ENCODE measurements around the gene NPR1. TPM values are rescaled to one million over a fixed set of nuclear protein-coding genes. Genes with fewer than 3 reads are reported as not detected.
"Not testable (repeated sequence)": the region's sequence is repeated elsewhere in the genome, so short reads cannot be mapped to it uniquely, and the experiment has no call there.

Gene NPR1
- polyA plus RNA-seq, 3 donors, result 72.5 to 77.7 (median 76.0) TPM

DNA sequence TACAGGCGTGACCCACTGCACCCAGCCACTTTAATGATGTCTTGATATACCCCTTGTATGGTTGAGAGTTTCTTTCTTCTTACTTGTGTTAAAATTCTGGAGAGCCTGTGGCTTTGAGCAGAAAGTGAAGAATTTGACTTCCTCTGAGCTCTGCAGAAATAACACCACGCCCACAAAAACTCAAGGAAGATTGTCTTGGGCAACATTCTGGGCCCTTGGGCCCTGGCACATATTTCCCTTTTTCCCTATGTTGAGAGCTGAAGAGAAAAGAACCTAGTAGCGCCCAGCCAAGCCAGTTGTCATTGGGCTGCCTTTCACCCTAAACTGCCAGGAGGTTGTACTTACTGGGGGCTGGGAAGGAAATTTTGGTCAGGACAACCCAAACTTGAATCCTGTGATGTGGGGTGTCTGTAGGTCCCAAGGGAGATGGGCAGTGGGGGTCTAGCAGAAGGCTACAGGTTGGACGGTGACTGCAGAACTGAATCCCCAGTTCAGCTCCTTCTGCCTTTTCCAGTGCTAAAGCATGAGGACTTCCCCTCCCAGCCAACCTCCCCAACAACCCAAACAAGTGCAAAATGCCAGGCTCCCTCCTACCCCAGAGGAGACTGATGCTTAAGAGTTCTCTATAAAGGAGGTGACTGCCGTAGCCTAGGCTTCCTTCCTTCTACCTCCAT is 31.7 kb upstream of the NPR1 start:
- no peak for DNase-seq

DNA sequence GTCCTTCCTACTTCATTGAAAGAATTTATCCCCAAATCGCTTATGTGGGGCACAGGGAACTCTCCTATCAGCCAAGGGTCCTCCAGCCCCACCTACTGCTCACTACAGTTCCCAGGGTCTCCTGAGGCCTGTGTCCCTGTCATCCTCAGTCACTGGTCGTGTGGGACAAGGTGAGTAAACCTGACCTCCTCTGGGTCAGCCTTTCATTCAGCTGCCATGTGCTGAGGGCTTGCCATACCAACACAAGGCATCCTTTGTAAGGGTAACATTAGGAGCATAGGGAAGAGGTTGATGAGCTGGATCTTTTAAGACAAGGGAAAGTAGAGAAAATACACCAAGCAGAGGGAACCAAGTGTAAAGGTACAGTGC is 31.2 kb upstream of the NPR1 start:
- no peak for DNase-seq

DNA sequence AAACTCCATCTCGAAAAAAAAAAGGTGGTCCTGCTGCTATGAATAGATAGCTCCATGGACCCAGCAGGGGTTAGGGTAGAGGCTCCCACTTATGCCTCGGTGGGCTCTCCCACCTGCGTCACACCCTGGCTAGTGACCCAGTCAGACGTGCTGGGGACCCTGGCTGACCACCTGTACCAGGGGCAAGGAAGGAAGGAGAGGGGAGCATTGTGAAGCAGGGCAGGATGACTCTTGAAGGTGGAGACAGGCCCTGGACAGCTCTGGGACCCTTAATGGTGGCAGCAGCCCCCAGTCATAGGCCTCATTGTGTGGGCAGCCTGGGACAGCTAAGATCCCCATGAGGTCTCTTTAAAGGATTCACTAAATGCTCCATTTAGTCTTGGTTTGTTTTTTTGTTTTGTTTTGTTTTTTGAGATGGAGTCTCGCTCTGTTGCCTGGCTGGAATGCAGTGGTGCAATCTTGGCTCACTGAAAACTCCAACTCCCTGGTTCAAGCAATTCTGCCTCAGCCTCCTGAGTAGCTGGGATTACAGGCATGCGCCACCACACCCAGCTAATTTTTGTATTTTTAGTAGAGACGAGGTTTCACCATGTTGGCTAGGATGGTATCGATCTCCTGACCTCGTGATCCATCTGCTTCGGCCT is 30.4 kb upstream of the NPR1 start:
- DNase-seq, result no peak

DNA sequence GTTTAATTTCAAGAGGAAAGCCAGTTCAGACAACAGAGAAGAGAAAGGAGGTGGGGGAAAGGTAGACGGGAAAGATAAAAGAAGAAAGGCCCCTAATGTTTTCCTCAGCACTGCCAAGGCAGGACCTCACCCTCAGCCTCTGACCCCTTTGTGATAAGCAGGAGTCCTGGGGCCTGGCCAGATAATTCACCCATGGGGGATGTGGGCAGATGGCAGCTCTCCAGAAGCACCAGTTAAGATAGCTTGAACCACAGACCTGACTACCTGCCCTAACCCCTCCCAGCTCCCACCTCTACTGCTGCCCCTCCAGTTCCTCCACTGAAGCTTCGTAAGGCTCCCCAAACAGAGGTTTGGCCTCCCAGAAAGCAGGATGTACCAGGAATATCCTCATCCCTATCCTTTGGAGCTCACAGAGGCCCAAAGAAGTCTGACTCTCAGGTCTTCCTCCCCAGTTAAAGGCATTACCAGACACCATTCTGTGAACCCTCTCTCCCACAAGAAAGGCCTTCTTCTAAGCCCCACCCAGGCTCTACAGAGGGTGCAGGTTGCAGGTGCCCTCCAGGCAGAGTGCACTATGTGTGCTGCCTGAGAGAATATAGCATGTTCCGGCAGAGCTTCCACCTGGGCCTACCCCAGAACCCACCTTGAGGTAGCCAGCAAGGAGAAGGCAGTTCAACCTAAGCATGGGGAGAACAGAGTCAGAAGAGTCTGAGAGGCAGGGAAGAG is 29.2 kb upstream of the NPR1 start:
- no peak for DNase-seq

DNA sequence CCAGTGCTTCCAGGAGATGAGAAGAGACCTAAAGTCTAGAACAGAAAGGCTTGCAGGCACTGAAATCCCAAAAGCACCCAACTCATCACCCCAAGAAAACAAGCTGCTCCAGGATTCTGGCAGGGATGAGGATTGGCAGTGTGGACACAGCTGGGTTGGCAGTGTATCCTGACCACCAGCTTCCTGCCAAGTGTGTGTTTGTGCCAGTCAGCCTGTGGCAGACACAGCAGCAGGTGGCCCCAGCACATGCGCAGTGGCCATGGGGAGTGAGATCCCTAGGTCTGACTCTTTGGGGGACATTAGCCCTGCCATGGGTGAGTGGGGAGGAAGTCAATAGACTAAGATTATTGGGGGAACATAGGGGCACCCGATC is 28.6 kb upstream of the NPR1 start:
- DNase-seq, result no peak

DNA sequence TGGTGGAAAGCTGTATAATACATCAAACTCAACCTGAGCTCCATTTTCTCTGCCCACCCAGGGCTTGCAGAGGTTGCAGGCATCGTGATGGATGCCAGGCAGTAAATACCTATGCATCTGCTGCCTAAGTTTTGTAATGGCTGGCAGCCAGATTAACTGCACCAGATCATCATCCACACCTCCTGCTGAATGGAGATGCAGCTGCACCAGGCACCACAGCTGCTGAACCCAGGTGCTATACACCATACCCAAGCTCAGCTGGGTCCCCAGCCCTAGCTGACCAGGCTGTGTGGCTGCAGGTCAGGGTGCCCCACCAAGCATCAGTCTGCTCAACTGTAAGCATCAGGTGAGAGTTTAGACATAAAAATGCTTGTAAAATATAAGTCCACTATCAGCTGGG is 26.7 kb upstream of the NPR1 start:
- no peak for DNase-seq

DNA sequence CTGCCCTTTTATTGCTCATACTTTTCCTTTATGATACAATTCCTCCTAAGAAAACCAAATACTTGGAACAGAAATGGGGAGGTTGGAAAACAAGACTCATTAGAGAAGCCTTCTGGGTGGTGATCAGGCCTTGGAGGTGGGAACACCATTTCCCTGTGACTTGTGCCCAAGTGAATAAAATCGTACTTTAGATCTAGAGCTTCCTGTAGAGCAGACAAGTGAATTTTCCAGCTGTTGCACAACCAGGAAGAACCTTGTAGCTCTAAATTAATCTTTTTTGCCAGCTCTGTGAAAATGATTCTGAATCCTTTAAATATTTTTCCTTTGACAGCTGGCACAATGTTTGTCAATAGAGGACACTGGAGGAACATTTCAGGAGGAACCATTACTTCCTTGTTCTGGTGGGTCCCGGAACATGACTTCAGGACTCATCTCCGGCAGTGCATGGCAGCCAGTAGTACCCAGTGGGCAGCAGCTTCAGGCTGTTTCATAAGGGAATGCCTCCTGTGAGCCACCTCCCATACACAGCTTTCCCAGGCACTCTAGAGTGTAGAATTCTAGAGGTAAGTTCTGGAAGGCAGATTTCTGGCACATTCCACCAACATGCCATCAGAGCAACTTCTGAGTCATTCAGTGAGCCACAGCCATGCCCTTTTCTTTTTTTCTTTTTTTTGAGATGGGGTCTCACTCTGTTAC is 25.5 kb upstream of the NPR1 start:
- no peak for DNase-seq

DNA sequence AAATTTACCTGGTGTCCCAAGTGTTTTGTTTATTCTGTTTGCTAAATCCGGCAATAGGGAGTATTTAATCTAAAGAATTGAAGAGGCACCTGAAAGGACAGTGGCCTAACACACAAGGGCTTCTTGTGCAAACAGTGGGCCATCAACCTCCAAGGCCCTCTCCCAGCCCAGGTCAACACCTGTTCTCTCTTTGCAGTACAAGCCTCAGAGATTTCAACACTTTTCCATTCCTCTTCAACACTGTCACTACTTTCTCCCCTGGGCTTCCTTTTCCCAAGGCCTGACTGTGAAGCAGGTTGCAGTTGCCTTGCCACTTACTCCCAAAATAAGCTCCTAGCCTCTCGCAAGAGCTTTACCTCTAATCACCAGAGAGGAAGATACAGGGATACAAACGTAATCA is 23.2 kb upstream of the NPR1 start:
- DNase-seq, result no peak

DNA sequence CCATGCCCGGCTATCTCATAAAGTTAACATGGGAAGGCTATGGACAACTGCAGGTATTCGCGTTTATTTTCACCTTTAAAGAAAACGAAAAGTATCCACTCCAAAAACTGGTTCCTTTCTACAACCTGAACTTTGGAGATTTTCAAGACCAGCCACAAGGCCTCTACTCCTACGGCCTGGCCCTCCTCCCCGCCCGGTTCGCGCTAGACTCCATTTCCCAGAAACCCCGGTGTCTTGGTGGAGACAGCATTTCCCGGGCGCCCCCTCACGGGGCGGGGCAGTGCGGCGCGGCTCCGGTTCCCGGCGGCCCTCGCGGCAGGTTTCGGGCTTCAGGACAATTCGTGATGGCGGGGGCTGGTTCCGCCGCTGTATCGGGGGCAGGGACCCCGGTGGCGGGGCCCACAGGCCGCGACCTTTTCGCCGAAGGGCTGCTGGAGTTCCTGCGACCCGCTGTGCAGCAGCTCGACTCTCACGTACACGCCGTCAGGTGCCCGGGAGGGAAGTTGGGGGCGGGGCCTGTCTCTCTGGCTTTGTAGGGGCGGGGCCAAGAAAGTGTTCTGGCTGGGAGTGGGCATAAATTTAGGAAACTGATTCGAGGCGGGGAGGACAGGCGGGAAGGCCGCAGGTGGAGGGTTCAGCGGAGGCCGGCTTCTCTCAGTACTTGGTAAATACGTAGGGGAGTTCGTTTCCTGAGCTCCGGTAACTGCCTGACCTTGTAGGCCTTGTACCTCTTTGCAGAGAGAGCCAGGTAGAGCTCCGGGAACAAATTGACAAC is 19.9 kb upstream of the NPR1 start, which contains the start of gene SNAPIN:
TSS of gene SNAPIN (plus strand) at position 304 of the 775 bp plus-strand sequence. CDS start at position 345, 41 bp downstream.
- DNase-seq, result peak; percentile 92

DNA sequence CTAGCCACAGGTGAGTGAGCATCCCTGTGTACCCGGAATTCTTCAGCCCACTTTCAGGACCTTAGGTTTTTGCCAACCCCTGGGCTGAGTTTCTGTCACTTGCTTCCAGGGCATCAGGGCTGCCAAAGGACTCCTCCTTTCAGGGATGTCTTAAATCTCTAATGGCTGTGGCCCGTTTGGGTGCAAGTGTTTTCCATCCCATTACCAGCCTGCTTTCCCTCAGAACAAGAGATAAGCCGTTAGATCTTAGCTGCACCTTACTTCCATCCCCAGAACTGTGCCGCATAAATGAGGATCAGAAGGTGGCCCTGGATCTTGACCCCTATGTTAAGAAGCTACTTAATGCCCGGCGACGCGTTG is 19.3 kb upstream of the NPR1 start:
- DNase-seq, result no peak

DNA sequence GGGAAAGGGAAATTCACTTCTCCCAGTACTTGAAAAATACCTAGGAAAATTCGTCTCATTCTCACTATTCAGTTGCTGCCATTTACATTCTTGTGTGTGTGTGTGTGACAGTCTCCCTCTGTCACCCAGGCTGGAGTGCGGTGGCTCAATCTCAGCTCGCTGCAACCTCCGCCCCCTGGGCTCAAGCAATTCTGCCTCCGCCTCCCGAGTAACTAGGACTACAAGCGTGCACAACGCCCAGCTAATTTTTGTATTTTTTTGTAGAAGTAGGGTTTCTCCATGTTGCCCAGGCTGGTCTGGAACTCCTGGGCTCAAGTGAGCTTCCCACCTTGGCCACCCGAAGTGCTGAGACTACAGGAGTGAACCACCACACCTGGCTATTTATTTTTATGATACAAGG is 18.8 kb upstream of the NPR1 start:
- DNase-seq, result no peak

DNA sequence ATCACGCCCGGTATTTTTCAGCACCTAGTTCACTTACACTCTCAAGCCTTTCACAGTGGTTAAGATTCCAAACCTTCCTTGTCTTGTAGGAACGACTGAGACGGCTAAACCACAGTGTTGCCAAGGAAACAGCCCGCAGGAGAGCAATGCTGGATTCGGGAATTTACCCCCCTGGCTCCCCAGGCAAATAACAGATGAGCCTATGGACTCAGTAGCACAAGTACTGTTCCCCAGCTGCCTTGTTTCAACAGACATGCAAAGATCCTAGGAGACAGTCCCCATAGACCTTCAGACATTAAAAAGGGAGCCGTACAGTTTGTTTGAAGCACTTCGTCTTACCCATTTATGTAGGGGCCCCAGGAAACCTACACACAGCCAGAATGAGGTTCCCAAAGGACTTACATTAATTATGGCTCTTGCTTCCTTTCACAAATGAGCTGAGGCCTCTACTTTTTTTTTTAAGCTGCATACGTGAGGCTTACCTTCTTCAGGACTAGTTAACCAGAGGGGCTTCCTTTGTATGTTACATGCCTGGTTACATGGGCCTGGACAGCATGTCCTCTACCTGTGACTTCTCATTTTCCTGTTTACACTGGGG is 17.3 kb upstream of the NPR1 start:
- no peak for DNase-seq

DNA sequence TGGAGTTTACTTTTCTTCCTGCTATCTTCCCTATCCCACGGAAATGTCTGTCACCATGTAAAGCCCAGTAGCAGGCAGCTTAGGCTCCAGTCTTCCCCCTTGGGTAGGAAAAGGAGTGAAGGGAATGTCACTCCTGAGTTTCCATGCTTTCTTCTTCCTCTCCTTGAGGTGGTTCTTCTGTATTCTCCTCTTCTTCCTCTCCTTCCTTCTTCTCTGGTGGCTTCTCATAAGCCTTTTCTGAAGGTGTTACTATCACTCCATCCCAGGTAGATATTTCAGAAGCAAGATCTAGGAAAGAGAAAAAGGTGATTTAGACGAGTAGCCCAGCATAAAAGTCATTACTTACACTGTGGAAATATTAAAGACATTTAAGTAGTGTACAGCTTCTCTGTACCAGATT is 16.2 kb upstream of the NPR1 start:
- no peak for DNase-seq

DNA sequence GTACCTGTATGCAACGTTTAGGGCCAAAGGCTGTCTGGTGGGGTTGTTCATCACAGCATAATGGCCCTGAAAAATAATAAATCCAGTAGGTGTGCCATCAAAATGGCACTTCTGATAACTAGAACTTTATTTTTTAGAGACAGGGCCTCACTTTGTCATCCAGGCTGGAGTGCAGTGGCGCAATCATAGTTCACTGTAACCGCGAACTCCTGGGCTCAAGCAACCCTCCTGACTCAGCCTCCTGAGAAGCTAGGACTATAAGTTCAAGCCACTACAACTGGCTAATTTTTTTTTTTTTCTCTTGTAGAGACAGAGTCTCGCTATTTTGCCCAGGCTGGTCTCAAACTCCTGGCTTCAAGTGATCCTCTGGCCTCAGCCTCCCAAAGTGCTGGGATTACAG is 15.3 kb upstream of the NPR1 start:
- DNase-seq, result no peak

DNA sequence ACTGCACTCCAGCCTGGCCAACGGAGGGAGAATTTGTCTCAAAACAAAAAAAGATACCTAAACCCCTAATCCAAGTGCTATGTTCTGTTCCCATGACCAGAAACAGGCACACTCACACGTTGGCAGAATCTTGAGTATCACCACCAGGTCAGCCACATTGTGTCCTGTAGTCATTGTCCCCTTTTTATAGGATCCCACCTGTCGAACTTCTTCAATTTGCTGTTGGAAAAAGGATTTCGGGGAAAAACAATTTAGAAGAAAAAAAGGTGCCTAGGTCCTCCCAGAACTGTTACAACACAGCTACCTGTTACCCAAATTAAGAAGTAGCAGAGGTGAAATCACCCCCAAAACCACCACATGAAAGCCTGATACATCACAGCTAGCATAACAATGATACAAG is 11.0 kb upstream of the NPR1 start:
- no peak for DNase-seq

DNA sequence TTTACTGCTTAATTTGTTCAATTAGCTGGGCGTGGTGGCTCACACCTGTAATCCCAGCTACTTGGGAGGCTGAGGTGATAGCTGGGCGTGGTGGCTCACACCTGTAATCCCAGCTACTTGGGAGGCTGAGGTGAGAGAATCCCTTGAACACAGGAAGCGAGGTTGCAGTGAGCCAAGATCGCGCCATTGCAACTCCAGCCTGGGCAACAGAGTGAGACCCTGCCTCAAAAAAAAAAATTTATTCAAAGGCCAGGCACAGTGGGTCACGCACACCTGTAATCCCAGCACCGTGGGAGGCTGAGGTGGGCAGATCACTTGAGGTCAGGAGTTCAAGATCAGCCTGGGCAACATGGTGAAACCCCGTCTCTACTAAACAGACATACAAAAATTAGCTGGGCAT is 9.8 kb upstream of the NPR1 start:
- not testable (repeated sequence) for DNase-seq

DNA sequence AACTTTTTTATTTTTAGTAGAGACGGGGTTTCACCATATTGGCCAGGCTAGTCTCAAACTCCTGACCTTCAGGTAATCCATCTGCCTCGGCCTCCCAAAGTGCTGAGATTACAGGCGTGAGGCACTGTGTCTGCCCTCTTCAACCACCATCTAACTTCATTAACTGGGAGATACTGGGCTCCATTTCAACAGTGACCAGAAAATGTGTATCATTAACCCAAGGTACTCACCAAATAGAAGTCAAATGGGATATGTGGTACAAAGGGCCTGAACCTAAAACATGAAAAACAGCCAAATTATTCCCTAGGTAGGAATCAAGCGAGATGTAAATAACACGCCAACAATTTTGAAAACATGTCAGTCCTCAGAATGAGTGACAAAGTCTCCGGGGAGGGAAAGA is 8.9 kb upstream of the NPR1 start:
- DNase-seq, result no peak

DNA sequence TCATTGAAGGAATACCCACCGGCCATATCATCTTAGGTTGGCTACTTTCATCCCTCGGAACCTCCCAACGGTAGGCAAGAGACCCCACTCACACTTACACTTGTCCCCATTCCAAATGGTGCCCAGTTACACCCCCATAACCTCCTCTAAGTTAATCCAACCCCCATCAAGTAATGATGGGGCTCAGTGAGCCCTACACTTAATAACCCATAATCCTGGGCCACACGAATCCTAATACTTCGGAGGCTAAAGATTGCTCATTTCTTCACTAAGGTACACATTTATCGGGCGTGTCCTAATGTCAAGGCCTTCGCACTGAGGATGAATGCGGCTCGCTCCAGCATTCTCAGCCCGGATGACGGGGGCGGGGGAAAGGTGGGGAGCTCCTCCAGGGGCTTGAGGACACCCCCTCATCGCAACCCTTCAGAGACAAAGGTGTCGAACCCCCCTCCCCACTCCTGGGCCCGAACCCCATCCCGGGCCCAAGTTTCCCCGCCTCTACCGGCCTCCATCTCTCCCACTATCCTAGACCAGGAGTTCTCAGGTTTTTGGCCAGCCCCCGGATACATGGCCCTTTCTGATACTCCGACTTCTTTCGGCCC is 8.1 kb upstream of the NPR1 start:
- DNase-seq, result no peak

DNA sequence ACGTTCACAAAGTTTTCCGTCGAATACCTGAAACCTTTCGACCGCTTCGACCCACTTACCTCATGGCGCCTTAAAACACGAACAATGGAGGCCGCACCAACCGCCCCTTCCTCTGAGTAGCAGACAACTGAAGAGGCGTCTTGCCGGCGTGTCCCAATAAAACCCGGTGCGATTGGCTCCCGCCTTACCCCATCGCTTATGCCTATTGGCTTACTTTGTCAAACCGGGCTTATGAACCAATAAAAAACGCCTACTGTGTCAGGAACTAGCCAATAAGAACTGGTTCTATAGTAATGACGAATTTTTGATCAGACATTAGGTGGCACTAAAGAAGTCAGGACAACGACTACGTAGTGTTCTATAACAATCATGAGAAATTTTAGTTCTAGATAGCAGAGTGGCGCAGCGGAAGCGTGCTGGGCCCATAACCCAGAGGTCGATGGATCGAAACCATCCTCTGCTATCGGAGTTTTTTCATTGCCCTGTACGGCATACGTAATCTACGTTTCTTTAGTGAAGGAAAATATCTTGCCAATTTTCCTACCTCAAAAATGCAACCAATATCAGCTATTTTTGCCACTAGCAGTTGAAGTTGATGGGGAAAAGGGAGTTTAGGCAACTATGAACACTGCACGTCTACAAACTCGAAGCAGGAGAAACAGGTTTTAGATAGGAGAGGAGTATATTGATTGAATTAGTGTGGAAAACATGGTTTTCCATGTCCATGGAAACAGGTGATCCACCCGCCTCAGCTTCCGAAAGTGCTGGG is 7.4 kb upstream of the NPR1 start, which contains the start of gene ILF2:
TSS of gene ILF2 (minus strand) at position 135 of the 769 bp plus-strand sequence. CDS start at position 64, 71 bp downstream.
- DNase-seq, result peak; percentile 100
